ENCODE measurements around the gene CAPN11. TPM values are rescaled to one million over a fixed set of nuclear protein-coding genes. Genes with fewer than 3 reads are reported as not detected.
A peak's percentile ranks its signal among the peaks of the same experiment; 100 is the strongest.

The CAPN11 gene
- total RNA-seq, 1 experiment from 2014 or later: not detected

- no peak for DNase-seq
- no peak overlapping the region for H3K4me2 ChIP-seq (ENCODE audit: low read depth, low read length, poor library complexity, severe bottlenecking)
These were observed 41.8 kb upstream of the CAPN11 start for GRCh38 chr6:44116641-44117382.

GRCh38 chr6:44117397-44118128 is 41.1 kb upstream of the CAPN11 start:
- Histone ChIP-seq H3K9me2 (replicated peaks; ENCODE audit: insufficient read depth, low read length) (no peaks in the 10 kb centered on the region), H3K4me3 (ENCODE audit: low read length) (no peak overlapping the region), H3K9ac (ENCODE audit: low read length) (no peak overlapping the region), H4K20me1 (ENCODE audit: insufficient read depth, low read depth, low read length) (peaks cover 63% of the 10 kb centered on the region), H3K4me2 (ENCODE audit: low read depth, low read length, poor library complexity, severe bottlenecking) (no peak overlapping the region), H3K9me3 (ENCODE audit: low read length) (no peaks in the 10 kb centered on the region), H3K27me3 (ENCODE audit: low read length) (no peaks in the 10 kb centered on the region), H3K36me3 (ENCODE audit: insufficient read depth, low read length) (peaks cover 18% of the 10 kb centered on the region), H3K79me2 (ENCODE audit: low read length) (peaks cover 91% of the 10 kb centered on the region), H3K27ac (ENCODE audit: low read length) (no peak overlapping the region), H3K4me1 (ENCODE audit: low read length) (peaks cover 6% of the 10 kb centered on the region), H2AFZ (ENCODE audit: low read length) (no peak overlapping the region)
- no peak for DNase-seq

More at GRCh38 chr6:44116641-44117382, 41.8 kb upstream of the CAPN11 start:
- H3K4me3 ChIP-seq (ENCODE audit: low read length): no peak overlapping the region
- H3K27ac ChIP-seq (ENCODE audit: low read length): no peak overlapping the region
- no peaks in the 10 kb centered on the region for H3K9me2 ChIP-seq (replicated peaks; ENCODE audit: insufficient read depth, low read length)
- no peaks in the 10 kb centered on the region for H3K27me3 ChIP-seq (ENCODE audit: low read length)
- H3K9me3 ChIP-seq (ENCODE audit: low read length): no peaks in the 10 kb centered on the region
- H3K79me2 ChIP-seq (ENCODE audit: low read length): peaks cover 89% of the 10 kb centered on the region
- no peak overlapping the region for H3K9ac ChIP-seq (ENCODE audit: low read length)
- peaks cover 4% of the 10 kb centered on the region; the same call in 1 of the 2 replicates for H3K4me1 ChIP-seq (ENCODE audit: low read length)
- H2AFZ ChIP-seq (ENCODE audit: low read length): no peak overlapping the region
- peaks cover 24% of the 10 kb centered on the region for H3K36me3 ChIP-seq (ENCODE audit: insufficient read depth, low read length)
- H4K20me1 ChIP-seq (ENCODE audit: insufficient read depth, low read depth, low read length): peaks cover 60% of the 10 kb centered on the region

GRCh38 chr6:44119704-44120262 is 38.8 kb upstream of the CAPN11 start:
- H3K27me3 ChIP-seq (ENCODE audit: low read length): no peaks in the 10 kb centered on the region
- H3K27ac ChIP-seq (ENCODE audit: low read length): no peak overlapping the region
- peaks cover 27% of the 10 kb centered on the region for H3K4me1 ChIP-seq (ENCODE audit: low read length)
- no peak overlapping the region for H3K9ac ChIP-seq (ENCODE audit: low read length)
- DNase-seq: no peak
- H3K36me3 ChIP-seq (ENCODE audit: insufficient read depth, low read length): peaks cover 11% of the 10 kb centered on the region; the same call in 1 of the 2 replicates
- H3K4me3 ChIP-seq (ENCODE audit: low read length): no peak overlapping the region
- peaks cover 56% of the 10 kb centered on the region for H4K20me1 ChIP-seq (ENCODE audit: insufficient read depth, low read depth, low read length)
- H2AFZ ChIP-seq (ENCODE audit: low read length): no peak overlapping the region
- no peak overlapping the region for H3K4me2 ChIP-seq (ENCODE audit: low read depth, low read length, poor library complexity, severe bottlenecking)
- no peaks in the 10 kb centered on the region for H3K9me3 ChIP-seq (ENCODE audit: low read length)
- peaks cover 99% of the 10 kb centered on the region for H3K79me2 ChIP-seq (ENCODE audit: low read length)
- no peaks in the 10 kb centered on the region for H3K9me2 ChIP-seq (replicated peaks; ENCODE audit: insufficient read depth, low read length)

- no peak overlapping the region for H3K27ac ChIP-seq (ENCODE audit: low read length)
- no peaks in the 10 kb centered on the region for H3K27me3 ChIP-seq (ENCODE audit: low read length)
- H3K9me3 ChIP-seq (ENCODE audit: low read length): no peaks in the 10 kb centered on the region
- H3K79me2 ChIP-seq (ENCODE audit: low read length): peaks cover 100% of the 10 kb centered on the region
- H4K20me1 ChIP-seq (ENCODE audit: insufficient read depth, low read depth, low read length): peaks cover 56% of the 10 kb centered on the region
- H3K9ac ChIP-seq (ENCODE audit: low read length): no peak overlapping the region
- no peak overlapping the region for H3K4me2 ChIP-seq (ENCODE audit: low read depth, low read length, poor library complexity, severe bottlenecking)
- no peaks in the 10 kb centered on the region for H3K9me2 ChIP-seq (replicated peaks; ENCODE audit: insufficient read depth, low read length)
- peaks cover 38% of the 10 kb centered on the region for H3K4me1 ChIP-seq (ENCODE audit: low read length)
- H3K4me3 ChIP-seq (ENCODE audit: low read length): no peak overlapping the region
- no peak overlapping the region for H2AFZ ChIP-seq (ENCODE audit: low read length)
- DNase-seq: no peak
- H3K36me3 ChIP-seq (ENCODE audit: insufficient read depth, low read length): peaks cover 14% of the 10 kb centered on the region; the same call in 1 of the 2 replicates
These were observed 37.8 kb upstream of the CAPN11 start for GRCh38 chr6:44120692-44121443.

- H4K20me1 ChIP-seq (ENCODE audit: insufficient read depth, low read depth, low read length): peaks cover 46% of the 10 kb centered on the region
These were observed 35.8 kb upstream of the CAPN11 start for GRCh38 chr6:44122801-44123200.

GRCh38 chr6:44123544-44123943 is 35.1 kb upstream of the CAPN11 start:
- no peaks in the 10 kb centered on the region for H3K9me3 ChIP-seq (ENCODE audit: low read length)
- H3K4me1 ChIP-seq (ENCODE audit: low read length): peaks cover 45% of the 10 kb centered on the region
- H3K79me2 ChIP-seq (ENCODE audit: low read length): peaks cover 86% of the 10 kb centered on the region
- no peak overlapping the region for H2AFZ ChIP-seq (ENCODE audit: low read length)
- H4K20me1 ChIP-seq (ENCODE audit: insufficient read depth, low read depth, low read length): peaks cover 39% of the 10 kb centered on the region
- H3K27ac ChIP-seq (ENCODE audit: low read length): no peak overlapping the region
- no peaks in the 10 kb centered on the region for H3K9me2 ChIP-seq (replicated peaks; ENCODE audit: insufficient read depth, low read length)
- H3K27me3 ChIP-seq (ENCODE audit: low read length): no peaks in the 10 kb centered on the region; the same call in 1 of the 2 replicates
- peaks cover 10% of the 10 kb centered on the region; the same call in 1 of the 2 replicates for H3K36me3 ChIP-seq (ENCODE audit: insufficient read depth, low read length)
- no peak overlapping the region for H3K9ac ChIP-seq (ENCODE audit: low read length)
- DNase-seq: no peak
- no peak overlapping the region for H3K4me3 ChIP-seq (ENCODE audit: low read length)
- peak overlapping the region; percentile 24 for H3K4me2 ChIP-seq (ENCODE audit: low read depth, low read length, poor library complexity, severe bottlenecking)

More at GRCh38 chr6:44122801-44123200, 35.8 kb upstream of the CAPN11 start:
- Histone ChIP-seq H2AFZ (ENCODE audit: low read length) (no peak overlapping the region), H3K4me2 (ENCODE audit: low read depth, low read length, poor library complexity, severe bottlenecking) (peak overlapping the region; percentile 24), H3K4me3 (ENCODE audit: low read length) (no peak overlapping the region), H3K9me2 (replicated peaks; ENCODE audit: insufficient read depth, low read length) (no peaks in the 10 kb centered on the region), H3K27ac (ENCODE audit: low read length) (no peak overlapping the region), H3K79me2 (ENCODE audit: low read length) (peaks cover 94% of the 10 kb centered on the region), H3K9me3 (ENCODE audit: low read length) (no peaks in the 10 kb centered on the region), H3K36me3 (ENCODE audit: insufficient read depth, low read length) (peaks cover 10% of the 10 kb centered on the region; the same call in 1 of the 2 replicates), H3K9ac (ENCODE audit: low read length) (no peak overlapping the region; the same call in 1 of the 2 replicates), H3K4me1 (ENCODE audit: low read length) (peaks cover 43% of the 10 kb centered on the region), H3K27me3 (ENCODE audit: low read length) (no peaks in the 10 kb centered on the region)
- no peak for DNase-seq

GRCh38 chr6:44126320-44127149 is 32.1 kb upstream of the CAPN11 start:
- peak; percentile 66 for DNase-seq
- Histone ChIP-seq H3K9me3 (ENCODE audit: low read length) (no peaks in the 10 kb centered on the region), H3K9me2 (replicated peaks; ENCODE audit: insufficient read depth, low read length) (no peaks in the 10 kb centered on the region), H3K36me3 (ENCODE audit: insufficient read depth, low read length) (peaks cover 10% of the 10 kb centered on the region; the same call in 1 of the 2 replicates), H4K20me1 (ENCODE audit: insufficient read depth, low read depth, low read length) (peaks cover 23% of the 10 kb centered on the region; the same call in 1 of the 2 replicates), H3K4me2 (ENCODE audit: low read depth, low read length, poor library complexity, severe bottlenecking) (peak overlapping the region; percentile 92), H2AFZ (ENCODE audit: low read length) (no peak overlapping the region), H3K4me3 (ENCODE audit: low read length) (peak overlapping the region; percentile 79), H3K9ac (ENCODE audit: low read length) (peak overlapping the region; percentile 90), H3K27me3 (ENCODE audit: low read length) (no peaks in the 10 kb centered on the region; the same call in 1 of the 2 replicates), H3K4me1 (ENCODE audit: low read length) (peaks cover 45% of the 10 kb centered on the region), H3K27ac (ENCODE audit: low read length) (peak overlapping the region; percentile 32; the same call in 1 of the 2 replicates), H3K79me2 (ENCODE audit: low read length) (peaks cover 56% of the 10 kb centered on the region)
